MCF 10A (cell line): ENCODE results near the gene C1GALT1. TPM values are rescaled to one million over a fixed set of nuclear protein-coding genes. Genes with fewer than 3 reads are reported as not detected.

Experiments used
- BruUV-seq: library from RNA; stranded (reverse); fragments of 400-500 nt; replicated peaks from 2 replicates; lab custom pipeline; 2021; lab: Mats Ljungman, UMichigan
- CTCF ChIA-PET: fragments of 300-600 bp; sonication (Branson Sonifier 250); formaldehyde crosslinking; extraction: SDS; loops from one replicate; lab custom pipeline; 2021; ENCODE audit warnings: antibody characterized with exemption, inconsistent platforms; lab: Yijun Ruan, JAX
- POLR2A ChIA-PET: fragments of 300-600, 350-650 bp; sonication (Branson Sonifier 250); formaldehyde crosslinking; extraction: SDS; loops from one replicate; lab custom pipeline; 2020; ENCODE audit warnings: antibody characterized with exemption, inconsistent platforms; lab: Yijun Ruan, JAX
- DNase-seq: peaks from one replicate; pipeline ENCODE4 v3.0.0-alpha.2; 2018; ENCODE audit not compliant: unreplicated experiment
- H3K27ac Mint-ChIP-seq: one replicate; pipeline ENCODE4 v1.8.0; 2022; ENCODE audit warnings: mild to moderate bottlenecking, low read depth, mixed read lengths; ENCODE audit not compliant: unreplicated experiment
- H3K27me3 Mint-ChIP-seq: one replicate; pipeline ENCODE4 v1.8.0; 2022; ENCODE audit warnings: mixed read lengths; ENCODE audit not compliant: insufficient read depth, unreplicated experiment
- H3K36me3 Mint-ChIP-seq: one replicate; pipeline ENCODE4 v1.8.0; 2022; ENCODE audit warnings: mild to moderate bottlenecking, moderate library complexity, mixed read lengths; ENCODE audit not compliant: insufficient read depth, unreplicated experiment
- H3K4me1 Mint-ChIP-seq: one replicate; pipeline ENCODE4 v1.8.0; 2022; ENCODE audit warnings: mixed read lengths; ENCODE audit not compliant: insufficient read depth, unreplicated experiment
- H3K4me3 Mint-ChIP-seq: one replicate; pipeline ENCODE4 v1.8.0; 2022; ENCODE audit warnings: mild to moderate bottlenecking, moderate library complexity, mixed read lengths; ENCODE audit not compliant: unreplicated experiment
- H3K9me3 Mint-ChIP-seq: one replicate; pipeline ENCODE4 v1.8.0; 2022; ENCODE audit warnings: mixed read lengths; ENCODE audit not compliant: unreplicated experiment
- CTCF ChIP-seq: fragments of 200-600 bp; IDR thresholded peaks from one replicate; pipeline ENCODE4 v1.8.0; 2022; ENCODE audit warnings: antibody characterized with exemption, mild to moderate bottlenecking; ENCODE audit not compliant: unreplicated experiment
- intact Hi-C: fragments of 100-400 bp; cut with micrococcal nuclease; formaldehyde crosslinking; loops from 2 replicates; pipeline ENCODE4 v1.14.1; 2022
- total RNA-seq: library from RNA; stranded (reverse); gene quantifications from 2 replicates; pipeline ENCODE4 v1.2.3, GENCODE V29; 2022

Gene C1GALT1
- total RNA-seq, 1 experiment from 2014 or later: 30.9 TPM

- peak overlapping the region; percentile 84 for H3K27ac Mint-ChIP-seq
- intact Hi-C loops: loop anchor here (1.0 to 2.0 kb wide), 2 partner anchors 34 to 53 kb away; no protein-coding TSS in a partner anchor
- H3K4me3 Mint-ChIP-seq: peak overlapping the region; percentile 71
- CTCF ChIA-PET: no interaction called here
- no peak for TF ChIP-seq CTCF
- DNase-seq: no peak
- H3K27me3 Mint-ChIP-seq: no peaks in the 10 kb centered on the region
- H3K4me1 Mint-ChIP-seq: peaks cover 40% of the 10 kb centered on the region
- H3K9me3 Mint-ChIP-seq: no peaks in the 10 kb centered on the region
- POLR2A ChIA-PET: interaction anchor here (1.0 to 3.6 kb wide), 2 partner anchors 20 to 167 kb away, joined by 3 to 29 read pairs; no protein-coding TSS in a partner anchor
- no peaks in the 10 kb centered on the region for H3K36me3 Mint-ChIP-seq
- no TSS peak for BruUV-seq
Measured at GRCh38 chr7:7156663-7157062, 25.7 kb upstream of the C1GALT1 start.

GRCh38 chr7:7157177-7157886 is 25.0 kb upstream of the C1GALT1 start:
- BruUV-seq: TSS peak; percentile 80

GRCh38 chr7:7157887-7158271 is 24.5 kb upstream of the C1GALT1 start:
- POLR2A ChIA-PET: interaction anchor here (0.7 to 3.6 kb wide), 7 partner anchors 10 to 58 kb away, joined by 3 to 29 read pairs (median 4); no protein-coding TSS in a partner anchor
- CTCF ChIA-PET: interaction anchor here (0.6 to 1.3 kb wide), 4 partner anchors 13 to 62 kb away, joined by 3 to 4 read pairs (median 3); no protein-coding TSS in a partner anchor
- Mint-ChIP-seq H3K4me3 (peak overlapping the region; percentile 71), H3K27ac (peak overlapping the region; percentile 84), H3K9me3 (no peaks in the 10 kb centered on the region), H3K4me1 (peaks cover 40% of the 10 kb centered on the region), H3K27me3 (no peaks in the 10 kb centered on the region), H3K36me3 (no peaks in the 10 kb centered on the region)
- no TSS peak for BruUV-seq
- no peak for DNase-seq
- intact Hi-C loops: loop anchor here (1.0 to 2.0 kb wide), 2 partner anchors 35 to 55 kb away; no protein-coding TSS in a partner anchor
- TF ChIP-seq CTCF: no peak

More at GRCh38 chr7:7157177-7157886, 25.0 kb upstream of the C1GALT1 start:
- ChIA-PET CTCF (interaction anchor here (0.6 to 1.3 kb wide), 3 partner anchors 13 to 62 kb away, joined by 3 to 4 read pairs (median 3); no protein-coding TSS in a partner anchor), POLR2A (interaction anchor here (0.7 to 3.6 kb wide), 7 partner anchors 9 to 166 kb away, joined by 3 to 29 read pairs (median 3); no protein-coding TSS in a partner anchor)
- Mint-ChIP-seq H3K36me3 (no peaks in the 10 kb centered on the region), H3K27ac (peak overlapping the region; percentile 84), H3K4me3 (peak overlapping the region; percentile 71), H3K9me3 (no peaks in the 10 kb centered on the region), H3K4me1 (peaks cover 40% of the 10 kb centered on the region), H3K27me3 (no peaks in the 10 kb centered on the region)
- peak; percentile 49 for DNase-seq
- intact Hi-C loops: loop anchor here (1.0 to 2.0 kb wide), 2 partner anchors 35 to 54 kb away; no protein-coding TSS in a partner anchor
- no peak for TF ChIP-seq CTCF

GRCh38 chr7:7159063-7159658 is 23.2 kb upstream of the C1GALT1 start:
- intact Hi-C loops: no loop called here
- Mint-ChIP-seq H3K9me3 (no peaks in the 10 kb centered on the region), H3K36me3 (no peaks in the 10 kb centered on the region), H3K4me3 (no peak overlapping the region), H3K27ac (peak overlapping the region; percentile 67), H3K27me3 (no peaks in the 10 kb centered on the region), H3K4me1 (peaks cover 40% of the 10 kb centered on the region)
- DNase-seq: no peak
- ChIA-PET POLR2A (interaction anchor here (0.6 to 3.6 kb wide), 3 partner anchors 17 to 167 kb away, joined by 3 to 29 read pairs (median 3); no protein-coding TSS in a partner anchor), CTCF (interaction anchor here (1.2 kb wide), 1 partner anchor 18 kb away, joined by 3 read pairs; no protein-coding TSS in a partner anchor)
- no peak for TF ChIP-seq CTCF
- no TSS peak for BruUV-seq
